ENCODE results near the gene FAM131B. TPM values are rescaled to one million over a fixed set of nuclear protein-coding genes. Genes with fewer than 3 reads are reported as not detected.

The FAM131B gene
- total RNA-seq, 1 donor from 2014 or later: 0.53 TPM

- no peak for DNase-seq (ENCODE audit: extremely low read depth, low read depth, low spot score)
Measured at GRCh38 chr7:143329471-143330170, 32.9 kb downstream of the FAM131B start.

- DNase-seq (ENCODE audit: extremely low read depth, low read depth, low spot score): no peak
Measured at GRCh38 chr7:143327903-143328302, 34.6 kb downstream of the FAM131B start.

- DNase-seq (ENCODE audit: extremely low read depth, low read depth, low spot score): no peak
Measured at GRCh38 chr7:143325240-143325639, 37.3 kb downstream of the FAM131B start.

GRCh38 chr7:143323653-143324052, 38.9 kb downstream of the FAM131B start:
- DNase-seq (ENCODE audit: extremely low read depth, low read depth, low spot score): no peak

- DNase-seq (ENCODE audit: extremely low read depth, low read depth, low spot score): no peak
Measured at GRCh38 chr7:143322760-143323633, 39.5 kb downstream of the FAM131B start.

- DNase-seq (ENCODE audit: extremely low read depth, low read depth, low spot score): no peak
Measured at GRCh38 chr7:143321734-143322133, 40.8 kb downstream of the FAM131B start.

- DNase-seq (ENCODE audit: extremely low read depth, low read depth, low spot score): no peak
Measured at GRCh38 chr7:143321242-143321641, 41.3 kb downstream of the FAM131B start.

GRCh38 chr7:143320620-143321019, 41.9 kb downstream of the FAM131B start:
- DNase-seq (ENCODE audit: extremely low read depth, low read depth, low spot score): no peak

GRCh38 chr7:143318661-143319060, 43.9 kb downstream of the FAM131B start:
- DNase-seq (ENCODE audit: extremely low read depth, low read depth, low spot score): no peak

GRCh38 chr7:143316492-143316891, 46.0 kb downstream of the FAM131B start:
- no peak for DNase-seq (ENCODE audit: extremely low read depth, low read depth, low spot score)

GRCh38 chr7:143315776-143316175, 46.7 kb downstream of the FAM131B start, which contains the start of gene CLCN1:
CLCN1 (plus strand) TSS chr7:143316111; CDS start chr7:143316213, 102 bp downstream.
- DNase-seq (ENCODE audit: extremely low read depth, low read depth, low spot score): no peak

- no peak for DNase-seq (ENCODE audit: extremely low read depth, low read depth, low spot score)
Measured at GRCh38 chr7:143314127-143314526, 48.4 kb downstream of the FAM131B start.

GRCh38 chr7:143308632-143309031, 53.9 kb downstream of the FAM131B start:
- no peak for DNase-seq (ENCODE audit: extremely low read depth, low read depth, low spot score)

- DNase-seq (ENCODE audit: extremely low read depth, low read depth, low spot score): no peak
Measured at GRCh38 chr7:143305423-143306070, 57.0 kb downstream of the FAM131B start.

- DNase-seq (ENCODE audit: extremely low read depth, low read depth, low spot score): no peak
Measured at GRCh38 chr7:143304938-143305337, 57.6 kb downstream of the FAM131B start.

- DNase-seq (ENCODE audit: extremely low read depth, low read depth, low spot score): no peak
Measured at GRCh38 chr7:143303733-143304132, 58.8 kb downstream of the FAM131B start.

Other genes with a start within 250 kb of the FAM131B start
- gene PIP, start 230.6 kb downstream of the FAM131B start, total RNA-seq: not detected in 2 replicates
- gene TAS2R39, start 179.3 kb downstream of the FAM131B start, total RNA-seq: not detected in 2 replicates
- not detected in 2 replicates for gene TAS2R40, start 140.7 kb downstream of the FAM131B start, total RNA-seq
- gene GSTK1, start 99.3 kb downstream of the FAM131B start, total RNA-seq: 141 and 171 TPM in 2 replicates
- gene TMEM139, start 77.8 kb downstream of the FAM131B start, total RNA-seq: 0.82 and 1.1 TPM in 2 replicates
- 12.4 and 19.7 TPM in 2 replicates for gene CASP2, start 74.4 kb downstream of the FAM131B start, total RNA-seq
- gene CLCN1, start 46.6 kb downstream of the FAM131B start, total RNA-seq: not detected in 2 replicates
- gene ZYX, start 18.6 kb upstream of the FAM131B start, total RNA-seq: 270 and 344 TPM in 2 replicates
- gene EPHA1, start 46.1 kb upstream of the FAM131B start, total RNA-seq: not detected in 2 replicates
- gene TAS2R60, start 80.7 kb upstream of the FAM131B start, total RNA-seq: not detected in 2 replicates
- gene TAS2R41, start 115.2 kb upstream of the FAM131B start, total RNA-seq: not detected in 2 replicates
- gene CTAGE15, start 209.1 kb upstream of the FAM131B start, total RNA-seq: not detected in 2 replicates

All from glomerular endothelial cell (primary cell).